Testis (tissue), 3 donors: Measurements from ENCODE around the gene RPS15. TPM values are rescaled to one million over a fixed set of nuclear protein-coding genes. Genes with fewer than 3 reads are reported as not detected.
A peak's percentile ranks its signal among the peaks of the same experiment; 100 is the strongest.

ENCODE experiments used
- DNase-seq: peaks from one replicate; pipeline ENCODE4 v3.0.0-alpha.2; 2019
- H3K27ac ChIP-seq, 2 donors: fragments of 200-600 bp; sonication (generic); one replicate each; pipeline ENCODE4 v1.5.1; 2019
- H3K27me3 ChIP-seq: fragments of 200-600 bp; sonication (generic); one replicate; pipeline ENCODE4 v1.5.1; 2019
- H3K36me3 ChIP-seq: fragments of 200-600 bp; sonication (generic); one replicate; pipeline ENCODE4 v1.5.1; 2017; ENCODE audit warnings: low read depth; ENCODE audit errors: missing control alignments
- H3K4me1 ChIP-seq: fragments of 200-600 bp; sonication (generic); one replicate; pipeline ENCODE4 v1.5.1; 2019
- H3K4me3 ChIP-seq, 2 donors: fragments of 200-600 bp; sonication (generic); one replicate each; pipeline ENCODE4 v1.5.1; 2017 to 2019
- H3K9me3 ChIP-seq: fragments of 200-600 bp; sonication (generic); one replicate; pipeline ENCODE4 v1.5.1; 2017
- CTCF ChIP-seq, 3 experiments: fragments of 450-650 bp in 2 of 3; fragments of 200-600 bp in 1 of 3; sonication (generic) in 1 of 3; IDR thresholded peaks; one replicate each; pipeline ENCODE4 v1.5.1; 2016 to 2019; ENCODE audit warnings: antibody characterized with exemption in 3 of 3, mild to moderate bottlenecking in 2 of 3, moderate library complexity in 1 of 3
- POLR2A ChIP-seq: fragments of 450-650 bp; IDR thresholded peaks from one replicate; pipeline ENCODE4 v1.6.1; 2017; ENCODE audit warnings: antibody characterized with exemption, mild to moderate bottlenecking, moderate library complexity
- WGBS, 2 donors: methylation state at CpG; one replicate each; pipeline ENCODE4 v1.1.5; 2018; 5-methylcytosine and 5-hydroxymethylcytosine counted together
- intact Hi-C: fragments of 100-400 bp; cut with DNase I; formaldehyde crosslinking; loops from one replicate; pipeline ENCODE4 v1.15.1; 2023; ENCODE audit warnings: low total_unique reads
- polyA plus RNA-seq: library from polyadenylated mRNA; stranded (reverse); fragments of 350-450 nt; fragmentation: Illumina TruSeq; extraction: RNeasy Lipid Tissue Mini Kit (QIAGEN cat#74804); gene quantifications from one replicate; pipeline ENCODE4 v1.2.3, GENCODE V29; 2014; ENCODE audit warnings: low read depth, low replicate concordance; ENCODE audit not compliant: insufficient read depth
- total RNA-seq, 2 donors: library from RNA; depleted of rRNA; stranded (reverse); fragments of >200 nt; gene quantifications; one replicate each; pipeline ENCODE4 v1.2.3, GENCODE V29; 2016

Gene RPS15
- total and polyA plus RNA-seq, 3 donors from 2014 or later, result 768 to 1,750 (median 1,248) TPM

DNA sequence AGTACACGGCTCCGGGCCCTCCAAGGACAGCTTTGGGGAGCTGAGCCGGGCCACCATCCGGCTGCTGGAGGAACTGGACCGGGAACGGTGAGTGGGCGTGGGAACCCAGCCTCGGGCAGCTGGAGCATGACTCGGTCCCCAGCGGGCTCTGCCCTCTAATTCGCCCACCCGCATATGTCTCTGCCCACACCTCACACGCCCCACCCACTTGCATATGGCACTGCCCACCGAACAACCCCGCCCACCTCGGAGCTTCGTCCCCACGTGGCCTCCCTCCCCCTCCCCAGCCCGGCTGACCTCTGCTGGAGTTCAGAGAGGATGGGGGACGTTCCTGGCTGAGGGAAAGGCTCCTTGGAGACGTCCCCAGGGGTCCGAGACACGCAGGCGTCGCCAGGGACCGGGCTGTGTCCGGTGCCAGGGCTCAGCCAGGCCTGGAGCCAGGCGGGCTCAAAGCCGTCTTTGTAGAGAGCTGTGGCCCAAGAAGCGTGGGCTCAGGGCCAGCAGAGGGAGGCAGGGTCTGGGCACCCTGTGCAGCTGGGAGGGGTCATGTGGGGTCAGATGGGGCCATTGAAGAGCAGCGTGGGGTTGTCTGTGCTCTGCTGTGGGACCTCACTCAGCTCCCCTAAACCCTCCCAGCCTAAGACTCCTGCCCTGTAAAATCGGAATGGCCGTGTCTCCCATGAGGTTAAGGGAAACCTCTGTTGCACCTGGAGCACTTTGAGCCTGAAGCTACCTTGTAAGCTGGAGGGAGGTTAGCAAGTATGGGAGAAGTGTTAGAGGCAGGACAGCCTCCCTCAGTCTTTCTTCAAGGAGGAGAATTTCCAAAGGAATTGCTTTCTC, 15.5 kb downstream of the RPS15 start:
- Histone ChIP-seq H3K27ac (no peak overlapping the region), H3K4me1 (peaks cover 22% of the 10 kb centered on the region), H3K36me3 (no peaks in the 10 kb centered on the region), H3K4me3 (no peak overlapping the region), H3K9me3 (no peaks in the 10 kb centered on the region), H3K27me3 (no peaks in the 10 kb centered on the region)
- intact Hi-C loops, result no loop called here
- no peak for TF ChIP-seq CTCF (IDR thresholded peaks at IDR 0.05)
- no peak for TF ChIP-seq POLR2A
- 36 to 46% methylated on average over 20 to 32 of the region's 33 CpGs for WGBS, 2 donors
- peak; percentile 84 for DNase-seq

GRCh38 chr19:1455002-1455335, 16.8 kb downstream of the RPS15 start:
- Histone ChIP-seq H3K27ac (no peak overlapping the region), H3K36me3 (no peaks in the 10 kb centered on the region), H3K27me3 (no peaks in the 10 kb centered on the region), H3K4me3 (peak overlapping the region in 1 of 2 donors; percentile 14), H3K4me1 (peaks cover 22% of the 10 kb centered on the region), H3K9me3 (no peaks in the 10 kb centered on the region)
- intact Hi-C loops, result no loop called here
- no peak for TF ChIP-seq POLR2A
- no peak for TF ChIP-seq CTCF (IDR thresholded peaks at IDR 0.05)
- 11 to 16% methylated on average over 8 to 22 of the region's 22 CpGs for WGBS, 2 donors
- DNase-seq, result no peak

GRCh38 chr19:1455336-1456120, 17.3 kb downstream of the RPS15 start:
- intact Hi-C loops, result no loop called here
- peaks cover 22% of the 10 kb centered on the region for H3K4me1 ChIP-seq
- H3K9me3 ChIP-seq, result no peaks in the 10 kb centered on the region
- DNase-seq, result peak; percentile 56
- H3K27me3 ChIP-seq, result no peaks in the 10 kb centered on the region
- no peak overlapping the region for H3K27ac ChIP-seq
- whole genome bisulfite sequencing, 2 donors, result 5 to 8% methylated on average over 15 to 35 of the region's 42 CpGs
- H3K36me3 ChIP-seq, result no peaks in the 10 kb centered on the region
- H3K4me3 ChIP-seq, result peak overlapping the region in 1 of 2 donors; percentile 14
- TF ChIP-seq CTCF (IDR thresholded peaks at IDR 0.05) (no peak), POLR2A (no peak)

- Histone ChIP-seq H3K27me3 (no peaks in the 10 kb centered on the region), H3K36me3 (no peaks in the 10 kb centered on the region), H3K9me3 (no peaks in the 10 kb centered on the region), H3K4me1 (peaks cover 22% of the 10 kb centered on the region), H3K27ac (no peak overlapping the region), H3K4me3 (no peak overlapping the region)
- intact Hi-C loops, result no loop called here
- no peak for DNase-seq
- TF ChIP-seq CTCF (IDR thresholded peaks at IDR 0.05) (no peak), POLR2A (no peak)
- WGBS, 2 donors, result 28 to 41% methylated on average over 8 to 43 of the region's 43 CpGs
Measured at GRCh38 chr19:1456121-1456900, 18.1 kb downstream of the RPS15 start.
